HepG2 (cell line): ENCODE results near the gene CAPN8. TPM values are rescaled to one million over a fixed set of nuclear protein-coding genes. Genes with fewer than 3 reads are reported as not detected.

Source experiments
- ATF4 ChIP-seq, 2 experiments: fragments of 450-650 bp in 1 of 2; sonication (generic) in 1 of 2; formaldehyde crosslinking; IDR thresholded peaks; 2 replicates each; pipeline versions ENCODE4 v1.5.0 to v1.8.0; 2020 to 2022; ENCODE audit warnings: mild to moderate bottlenecking in 1 of 2, missing genetic modification reagents in 1 of 2
- CHD4 ChIP-seq: fragments of 200-600 bp; sonication (generic); IDR thresholded peaks from 2 replicates; pipeline ENCODE4 v1.7.0; 2017; ENCODE audit warnings: mild to moderate bottlenecking, low read length, borderline replicate concordance
- FOXK1 ChIP-seq: sonication (generic); formaldehyde crosslinking; IDR thresholded peaks from 2 replicates; pipeline ENCODE4 v1.4.0; 2020; ENCODE audit warnings: low read depth, missing genetic modification reagents, borderline replicate concordance
- FOXO1 ChIP-seq: sonication (generic); formaldehyde crosslinking; IDR thresholded peaks from 2 replicates; pipeline ENCODE4 v1.4.0; 2020; ENCODE audit warnings: missing genetic modification reagents
- GZF1 ChIP-seq: sonication (generic); formaldehyde crosslinking; IDR thresholded peaks from 2 replicates; pipeline ENCODE4 v1.5.1; 2020; ENCODE audit warnings: mild to moderate bottlenecking, missing genetic modification reagents
- HMG20A ChIP-seq: IDR thresholded peaks from 2 replicates; pipeline ENCODE4 v1.6.1; 2016; ENCODE audit warnings: borderline replicate concordance
- HNF4A ChIP-seq: sonication (generic); formaldehyde crosslinking; IDR thresholded peaks from 2 replicates; pipeline ENCODE4 v1.4.0; 2020; ENCODE audit warnings: missing genetic modification reagents
- HNRNPH1 ChIP-seq: fragments of 200-400 bp; formaldehyde crosslinking; optimal IDR thresholded peaks from 2 replicates; pipeline ENCODE3; 2017; ENCODE audit warnings: mild to moderate bottlenecking, low read depth, low read length
- KAT7 ChIP-seq: IDR thresholded peaks from 2 replicates; pipeline ENCODE4 v1.6.1; 2018; ENCODE audit warnings: borderline replicate concordance, missing compliant biosample characterization
- KLF9 ChIP-seq: IDR thresholded peaks from 2 replicates; pipeline ENCODE4 v1.6.1; 2016; ENCODE audit warnings: low read depth
- MTA1 ChIP-seq: sonication (generic); formaldehyde crosslinking; IDR thresholded peaks from 2 replicates; pipeline ENCODE4 v1.4.0; 2020; ENCODE audit warnings: missing genetic modification reagents, mild to moderate bottlenecking, borderline replicate concordance
- MYNN ChIP-seq: sonication (generic); formaldehyde crosslinking; IDR thresholded peaks from 2 replicates; pipeline ENCODE4 v1.4.0; 2020; ENCODE audit warnings: mild to moderate bottlenecking, low read depth, missing genetic modification reagents
- RXRA ChIP-seq: sonication (generic); formaldehyde crosslinking; IDR thresholded peaks from 2 replicates; pipeline ENCODE4 v1.5.1; 2020; ENCODE audit warnings: missing genetic modification reagents
- ZBTB2 ChIP-seq: sonication (generic); formaldehyde crosslinking; IDR thresholded peaks from 2 replicates; pipeline ENCODE4 v1.8.0; 2022; ENCODE audit warnings: low read depth, missing genetic modification reagents
- ZFP36L1 ChIP-seq: sonication (generic); formaldehyde crosslinking; IDR thresholded peaks from 2 replicates; pipeline ENCODE4 v1.8.0; 2022; ENCODE audit warnings: mild to moderate bottlenecking, missing genetic modification reagents, moderate library complexity
- ZIK1 ChIP-seq: sonication (generic); formaldehyde crosslinking; IDR thresholded peaks from 2 replicates; pipeline ENCODE4 v1.5.0; 2020; ENCODE audit warnings: mild to moderate bottlenecking, low read depth, missing genetic modification reagents, borderline replicate concordance
- ZMYM4 ChIP-seq: sonication (generic); formaldehyde crosslinking; IDR thresholded peaks from 2 replicates; pipeline ENCODE4 v1.8.1; 2023; ENCODE audit warnings: mild to moderate bottlenecking, missing genetic modification reagents
- ZNF333 ChIP-seq: sonication (generic); formaldehyde crosslinking; IDR thresholded peaks from 2 replicates; pipeline ENCODE4 v1.4.0; 2020; ENCODE audit warnings: mild to moderate bottlenecking, missing genetic modification reagents, borderline replicate concordance
- ZNF430 ChIP-seq: sonication (generic); formaldehyde crosslinking; IDR thresholded peaks from 2 replicates; pipeline ENCODE4 v1.9.0; 2021; ENCODE audit warnings: mild to moderate bottlenecking, missing genetic modification reagents
- ZNF484 ChIP-seq: sonication (generic); formaldehyde crosslinking; IDR thresholded peaks from 2 replicates; pipeline ENCODE4 v1.5.1; 2020; ENCODE audit warnings: mild to moderate bottlenecking, low read depth, missing genetic modification reagents, borderline replicate concordance
- ZNF569 ChIP-seq: sonication (generic); formaldehyde crosslinking; IDR thresholded peaks from 2 replicates; pipeline ENCODE4 v1.5.0; 2020; ENCODE audit warnings: mild to moderate bottlenecking, missing genetic modification reagents, moderate library complexity, borderline replicate concordance
- ZNF572 ChIP-seq: sonication (generic); formaldehyde crosslinking; IDR thresholded peaks from 2 replicates; pipeline ENCODE4 v1.5.1; 2020; ENCODE audit warnings: mild to moderate bottlenecking, missing genetic modification reagents
- ZNF574 ChIP-seq: sonication (generic); formaldehyde crosslinking; IDR thresholded peaks from 2 replicates; pipeline ENCODE4 v1.4.0; 2020; ENCODE audit warnings: missing genetic modification reagents
- ZNF629 ChIP-seq: sonication (generic); formaldehyde crosslinking; conservative IDR thresholded peaks from 2 replicates; pipeline ENCODE4 v1.5.0; 2020; ENCODE audit warnings: missing genetic modification reagents
- ZNF75D ChIP-seq: sonication (generic); formaldehyde crosslinking; IDR thresholded peaks from 2 replicates; pipeline ENCODE4 v1.8.1; 2023; ENCODE audit warnings: missing genetic modification reagents, mild to moderate bottlenecking, borderline replicate concordance
- ZNF816 ChIP-seq: sonication (generic); formaldehyde crosslinking; IDR thresholded peaks from 2 replicates; pipeline ENCODE4 v1.8.0; 2022; ENCODE audit warnings: missing genetic modification reagents, mild to moderate bottlenecking, borderline replicate concordance
- ZSCAN9 ChIP-seq: IDR thresholded peaks from 2 replicates; pipeline ENCODE4 v1.6.1; 2016; ENCODE audit warnings: borderline replicate concordance
- polyA plus RNA-seq, 8 experiments: library from polyadenylated mRNA; depleted of rRNA in 3 of 8; stranded (reverse) in 7 of 8; unstranded in 1 of 8; fragments of >200 nt; fragmentation: Illumina TruSeq in 4 of 8; extraction: Trizol in 4 of 8; gene quantifications; 2 replicates each; pipeline versions ENCODE4 v1.2.1 to v1.2.3, GENCODE V29; 2011 to 2016; ENCODE audit warnings: low read depth in 4 of 8, missing spikeins in 1 of 8, mixed read lengths in 1 of 8; ENCODE audit not compliant: insufficient read depth in 1 of 8
- total RNA-seq, 5 experiments: library from RNA; depleted of rRNA; stranded (reverse); fragments of >200 nt; fragmentation: Illumina TruSeq; extraction: Trizol; gene quantifications; 2 replicates each; pipeline ENCODE4 v1.2.3, GENCODE V29; 2016; ENCODE audit warnings: low read depth in 1 of 5

Gene CAPN8
- total and polyA plus RNA-seq, 2 of the 13 experiments (the other 11 are each of a cell fraction or from before 2014, with no cell fraction given), result 0.20 to 0.25 TPM

GRCh38 chr1:223622132-223622842 lies 43.2 kb downstream of the CAPN8 start (continued):
- TF ChIP-seq KAT7 (CRISPR knock-in tag) (0 out of 2 replicates have a peak, but pooled peaks have one; percentile 66), ZIK1 (no peak), FOXO1 (CRISPR knock-in tag) (peak; percentile 61; the same call in 1 of the 2 replicates), ZNF430 (CRISPR knock-in tag) (no peak), ZSCAN9 (CRISPR knock-in tag) (no peak), ZNF75D (CRISPR knock-in tag) (no peak), KLF9 (CRISPR knock-in tag) (no peak), ATF4 (CRISPR knock-in tag; IDR thresholded peaks at IDR 0.05) (no peak), FOXK1 (0 out of 2 replicates have a peak, but pooled peaks have one; percentile 55), MYNN (CRISPR knock-in tag) (no peak), ZMYM4 (CRISPR knock-in tag) (peak; percentile 37; the same call in 1 of the 2 replicates), ZNF816 (no peak), ZNF333 (CRISPR knock-in tag) (no peak), ZFP36L1 (no peak), RXRA (CRISPR knock-in tag) (no peak), HMG20A (CRISPR knock-in tag) (no peak; the same call in 1 of the 2 replicates), HNRNPH1 (no peak), ZNF569 (CRISPR knock-in tag) (no peak), ZNF574 (CRISPR knock-in tag) (peak; percentile 37; the same call in 1 of the 2 replicates), ZNF629 (peak; percentile 42; the same call in 1 of the 2 replicates), MTA1 (peak; percentile 38; the same call in 1 of the 2 replicates), CHD4 (no peak), ZNF572 (CRISPR knock-in tag) (no peak), GZF1 (CRISPR knock-in tag) (no peak), ZBTB2 (no peak), HNF4A (CRISPR knock-in tag) (peak; percentile 93), ZNF484 (no peak)
